ENCODE data around the gene CAPN7.

Gene CAPN7

DNA sequence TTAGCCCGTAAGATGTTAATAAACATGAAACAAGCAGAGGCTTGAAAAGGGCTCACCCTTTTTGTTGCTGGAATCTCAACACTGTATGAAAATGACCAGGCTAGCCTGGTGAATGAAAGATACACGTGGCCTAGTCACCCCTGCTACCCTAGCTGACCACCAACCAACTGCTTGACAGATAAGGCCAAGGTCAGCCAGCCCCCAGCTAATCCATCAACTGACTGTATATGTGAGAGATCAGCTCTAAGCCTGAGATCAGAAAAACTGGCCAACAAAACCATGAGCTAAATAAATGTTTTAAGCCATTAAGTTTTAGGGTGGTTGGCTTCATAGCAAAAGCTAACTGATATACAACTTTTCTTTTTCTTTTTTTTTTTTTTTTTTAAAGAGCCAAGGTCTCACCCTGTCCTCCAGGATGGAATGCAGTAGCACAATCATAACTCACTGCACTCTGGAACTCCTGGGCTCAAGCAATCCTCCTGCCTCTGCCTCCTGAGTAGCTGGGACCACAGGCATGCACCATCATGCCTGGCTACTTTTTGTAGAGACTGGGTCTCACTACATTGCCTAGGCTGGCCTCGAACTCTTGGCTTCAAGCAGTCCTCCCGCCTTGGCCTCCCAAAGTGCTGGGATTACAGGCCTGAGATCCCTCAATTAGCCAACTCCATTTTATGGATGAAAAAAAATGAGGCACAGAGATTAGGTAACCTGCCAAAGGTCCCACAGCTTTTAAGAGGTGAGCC lies 91.7 kb downstream of the CAPN7 start:
- DNase-seq: no peak

- DNase-seq: no peak
These were observed 92.5 kb downstream of the CAPN7 start for GRCh38 chr3:15298504-15298903.

- no peak for DNase-seq
These were observed 93.0 kb downstream of the CAPN7 start for GRCh38 chr3:15299036-15299435.

GRCh38 chr3:15300323-15301078 lies 94.5 kb downstream of the CAPN7 start:
- peak in 3 of 51 donors; percentile 26 to 50 (median 29) for DNase-seq

DNA sequence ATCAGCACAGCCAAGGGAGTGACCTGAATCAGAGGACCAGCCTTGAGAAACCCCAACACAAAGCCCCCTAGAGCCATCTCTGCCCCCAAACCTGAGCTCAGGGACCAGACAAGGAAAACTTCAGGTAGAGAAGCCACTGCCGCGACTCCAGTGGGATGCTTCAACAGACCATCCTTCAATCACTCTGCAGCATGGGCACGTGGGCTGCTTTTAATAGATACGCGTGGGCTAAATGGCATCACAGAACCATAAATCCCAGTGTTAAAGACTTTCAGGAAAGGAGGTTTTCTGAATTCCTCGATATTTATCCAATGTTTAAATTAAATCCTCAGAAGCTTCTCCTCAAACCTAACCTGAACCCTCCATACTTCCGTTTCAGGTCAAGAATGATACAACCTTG lies 95.7 kb downstream of the CAPN7 start:
- DNase-seq: no peak
